HG03457 (cell line): ENCODE data around the gene F7.

Experiments used
- ATAC-seq: cut with Tn5 transposase; IDR thresholded peaks from one replicate; pipeline ENCODE4 v1.9.1; 2021; ENCODE audit warnings: moderate number of reproducible peaks; ENCODE audit not compliant: unreplicated experiment

F7 gene

GRCh38 chr13:113166681-113167080 lies 61.1 kb downstream of the F7 start:
- no peak for ATAC-seq

DNA sequence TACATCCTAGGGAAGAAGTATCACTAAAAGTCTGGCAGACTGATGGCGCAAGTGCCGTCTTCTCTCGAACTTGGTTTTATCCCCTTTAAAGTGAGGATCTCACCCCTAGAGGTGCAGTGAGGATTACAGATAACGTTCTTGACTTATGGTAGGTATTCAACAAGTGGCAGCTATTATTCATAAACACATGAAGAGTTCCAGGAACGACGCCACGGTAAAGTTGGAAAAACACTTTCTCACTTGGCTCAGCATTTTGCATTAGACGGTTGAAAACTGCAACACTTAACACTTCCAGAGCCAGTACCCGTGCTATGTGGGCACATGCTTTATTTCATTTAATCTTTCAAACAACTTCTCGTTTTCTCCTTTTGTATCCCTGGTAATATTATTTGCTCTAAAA lies 61.6 kb downstream of the F7 start:
- no peak for ATAC-seq

GRCh38 chr13:113167575-113167974 lies 62.0 kb downstream of the F7 start:
- ATAC-seq: no peak

DNA sequence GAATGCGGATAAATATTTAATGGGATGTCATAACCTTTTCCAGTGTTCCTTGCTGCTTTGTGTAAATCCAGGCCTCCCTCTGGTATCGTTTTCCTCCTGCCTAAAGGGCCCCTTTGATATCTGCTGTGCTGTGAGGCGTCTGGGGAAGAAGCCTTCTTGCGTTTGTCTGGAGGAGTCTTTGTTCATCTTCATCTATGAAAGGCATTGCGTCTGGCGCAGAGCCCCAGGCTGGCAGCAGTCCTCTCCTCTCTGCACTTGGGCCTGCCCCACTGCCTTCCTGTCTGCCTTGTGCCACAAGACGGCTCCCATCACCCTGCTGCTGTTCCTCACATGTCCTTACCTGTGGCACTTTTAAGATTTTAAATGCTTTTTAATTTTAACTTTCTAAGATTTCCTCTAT lies 62.6 kb downstream of the F7 start:
- ATAC-seq: no peak

GRCh38 chr13:113169277-113170272 lies 64.0 kb downstream of the F7 start:
- no peak for ATAC-seq
